Panc1 (cell line): ENCODE results near the gene TMEM117. TPM values are rescaled to one million over a fixed set of nuclear protein-coding genes. Genes with fewer than 3 reads are reported as not detected.

ENCODE experiments used
- ATAC-seq: fragments of 200-7000 bp; cut with Tn5 transposase; 2 replicates; pipeline ENCODE4 v1.9.1; 2020; ENCODE audit warnings: mild to moderate bottlenecking, moderate library complexity
- BruUV-seq: library from RNA; stranded (reverse); fragments of 400-500 nt; replicated peaks from 2 replicates; lab custom pipeline; 2021; lab: Mats Ljungman, UMichigan
- CTCF ChIA-PET: fragments of 300-600 bp; sonication (Branson Sonifier 250); formaldehyde crosslinking; loops from one replicate; lab custom pipeline; 2022; ENCODE audit warnings: antibody characterized with exemption; lab: Charles Lee
- POLR2A ChIA-PET: fragments of 300-600 bp; sonication (Branson Sonifier 250); formaldehyde crosslinking; loops from one replicate; lab custom pipeline; 2022; ENCODE audit warnings: antibody characterized with exemption; lab: Charles Lee
- DNase-seq: peaks from one replicate; pipeline ENCODE4 v3.0.0-alpha.2; 2010; ENCODE audit warnings: low read depth, low spot score
- H3K27ac ChIP-seq: 2 replicates; pipeline ENCODE4 v1.5.1; 2011; ENCODE audit warnings: mild to moderate bottlenecking, low read length, inconsistent platforms
- H3K27me3 ChIP-seq: fragments of 200-500 bp; sonication (Bioruptor generic); 2 replicates; pipeline ENCODE4 v1.6.0; 2014; ENCODE audit warnings: low read length, inconsistent platforms; ENCODE audit not compliant: control insufficient read depth, insufficient read depth
- H3K36me3 ChIP-seq: fragments of 200-500 bp; sonication (Bioruptor generic); 2 replicates; pipeline ENCODE4 v1.5.1; 2014; ENCODE audit warnings: inconsistent platforms, mild to moderate bottlenecking, low read length, moderate library complexity; ENCODE audit not compliant: control insufficient read depth, insufficient read depth
- H3K4me1 ChIP-seq: 2 replicates; pipeline ENCODE4 v1.5.1; 2011; ENCODE audit warnings: inconsistent platforms, mild to moderate bottlenecking, low read length, moderate library complexity; ENCODE audit not compliant: control insufficient read depth, insufficient read depth
- H3K4me3 ChIP-seq, 2 experiments: 2 replicates each; pipeline ENCODE4 v1.5.1; 2011 to 2012; ENCODE audit warnings: low read depth in 2 of 2, low read length in 2 of 2, mild to moderate bottlenecking in 2 of 2, inconsistent platforms in 1 of 2, moderate library complexity in 1 of 2
- H3K9me3 ChIP-seq: fragments of 200-500 bp; sonication (Bioruptor generic); 2 replicates; pipeline ENCODE4 v1.5.1; 2014; ENCODE audit warnings: low read depth, mild to moderate bottlenecking, inconsistent platforms, low read length, moderate library complexity; ENCODE audit not compliant: control insufficient read depth, insufficient read depth
- POLR2AphosphoS5 ChIP-seq: IDR thresholded peaks from 2 replicates; pipeline ENCODE4 v1.6.1; 2012; ENCODE audit warnings: mild to moderate bottlenecking, low read depth, low read length, moderate library complexity
- SIN3A ChIP-seq: IDR thresholded peaks from 2 replicates; pipeline ENCODE4 v1.6.1; 2012; ENCODE audit warnings: low read depth, mild to moderate bottlenecking, low read length, moderate library complexity, borderline replicate concordance; ENCODE audit not compliant: insufficient read depth
- TCF7L2 ChIP-seq: IDR thresholded peaks from 2 replicates; pipeline ENCODE4 v1.6.1; 2011; ENCODE audit warnings: mild to moderate bottlenecking, low read depth, low read length, inconsistent platforms
- in situ Hi-C: cut with HindIII; loops from 2 replicates; pipeline ENCODE4 v1.10.0; 2016; ENCODE audit warnings: low sequenced_read_pairs, low pct_unique_long_range_greater_than_20kb
- intact Hi-C: fragments of 100-400 bp; cut with micrococcal nuclease; formaldehyde crosslinking; loops from one replicate; pipeline ENCODE4 v1.10.0; 2022; ENCODE audit not compliant: unreplicated experiment
- total RNA-seq: library from RNA; stranded (reverse); gene quantifications from one replicate; pipeline ENCODE4 v1.2.1, GENCODE V29; 2021; ENCODE audit not compliant: unreplicated experiment
- TF ChIP-seq, protein P1 (sequence below): fragments of 450-650 bp; IDR thresholded peaks from 2 replicates; pipeline ENCODE4 v1.5.1; 2017; ENCODE audit warnings: mild to moderate bottlenecking
- TF ChIP-seq, protein P2 (sequence below), 2 experiments: IDR thresholded peaks; 2 replicates each; pipeline ENCODE4 v1.6.1; 2011 to 2012; ENCODE audit warnings: low read depth in 2 of 2, control low read depth in 1 of 2, low read length in 1 of 2, mild to moderate bottlenecking in 1 of 2, moderate library complexity in 1 of 2; ENCODE audit not compliant: insufficient read depth in 1 of 2

The TMEM117 gene
- total RNA-seq, 1 experiment from 2014 or later, result 5.5 TPM

DNA sequence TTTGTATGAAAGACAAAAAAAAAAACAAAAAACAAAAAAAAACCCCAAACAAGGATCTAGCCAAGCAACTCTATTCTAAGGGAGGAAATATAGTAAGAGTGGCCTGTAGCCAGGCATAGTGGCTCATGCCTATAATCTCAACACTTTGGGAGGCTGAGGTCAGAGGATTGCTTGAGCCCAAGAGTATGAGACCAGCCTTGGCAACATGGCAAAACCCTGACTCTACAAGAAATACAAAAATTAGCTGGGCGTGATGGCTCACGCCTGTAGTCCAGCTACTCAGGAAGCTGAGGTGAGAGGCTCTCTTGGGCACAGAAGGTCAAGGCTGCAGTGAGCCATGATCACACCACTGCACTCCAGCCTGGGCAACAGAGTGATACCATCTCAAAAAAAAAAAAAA, 47.9 kb downstream of the TMEM117 start:
- in situ Hi-C loops, result loop anchor here (10.0 kb wide), 1 partner anchor 119 kb away; no protein-coding TSS in a partner anchor
- H3K9me3 ChIP-seq, result no peaks in the 10 kb centered on the region
- no peaks in the 10 kb centered on the region for H3K36me3 ChIP-seq
- H3K27ac ChIP-seq, result no peak overlapping the region
- intact Hi-C loops, result loop anchor here (5.0 kb wide), 3 partner anchors 126 to 436 kb away; partner anchors contain the start of genes IRAK4 and PUS7L
- POLR2A ChIA-PET, result no interaction called here
- H3K4me3 ChIP-seq, result no peak overlapping the region
- TF ChIP-seq POLR2AphosphoS5, result no peak
- TF ChIP-seq, protein P1, sequence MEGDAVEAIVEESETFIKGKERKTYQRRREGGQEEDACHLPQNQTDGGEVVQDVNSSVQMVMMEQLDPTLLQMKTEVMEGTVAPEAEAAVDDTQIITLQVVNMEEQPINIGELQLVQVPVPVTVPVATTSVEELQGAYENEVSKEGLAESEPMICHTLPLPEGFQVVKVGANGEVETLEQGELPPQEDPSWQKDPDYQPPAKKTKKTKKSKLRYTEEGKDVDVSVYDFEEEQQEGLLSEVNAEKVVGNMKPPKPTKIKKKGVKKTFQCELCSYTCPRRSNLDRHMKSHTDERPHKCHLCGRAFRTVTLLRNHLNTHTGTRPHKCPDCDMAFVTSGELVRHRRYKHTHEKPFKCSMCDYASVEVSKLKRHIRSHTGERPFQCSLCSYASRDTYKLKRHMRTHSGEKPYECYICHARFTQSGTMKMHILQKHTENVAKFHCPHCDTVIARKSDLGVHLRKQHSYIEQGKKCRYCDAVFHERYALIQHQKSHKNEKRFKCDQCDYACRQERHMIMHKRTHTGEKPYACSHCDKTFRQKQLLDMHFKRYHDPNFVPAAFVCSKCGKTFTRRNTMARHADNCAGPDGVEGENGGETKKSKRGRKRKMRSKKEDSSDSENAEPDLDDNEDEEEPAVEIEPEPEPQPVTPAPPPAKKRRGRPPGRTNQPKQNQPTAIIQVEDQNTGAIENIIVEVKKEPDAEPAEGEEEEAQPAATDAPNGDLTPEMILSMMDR, result no peak
- no peak for TF ChIP-seq TCF7L2
- no peak for TF ChIP-seq SIN3A
- DNase-seq (no peak), ATAC-seq (no peak)
- CTCF ChIA-PET, result interaction anchor here (0.7 kb wide), 1 partner anchor 1132 kb away, joined by 7 read pairs; no protein-coding TSS in a partner anchor
- no peaks in the 10 kb centered on the region for H3K27me3 ChIP-seq
- no peaks in the 10 kb centered on the region; the same call in 1 of the 2 replicates for H3K4me1 ChIP-seq
- BruUV-seq, result no TSS peak

- Histone ChIP-seq H3K4me1 (no peaks in the 10 kb centered on the region; the same call in 1 of the 2 replicates), H3K9me3 (no peaks in the 10 kb centered on the region), H3K27ac (no peak overlapping the region), H3K36me3 (no peaks in the 10 kb centered on the region), H3K4me3 (no peak overlapping the region), H3K27me3 (no peaks in the 10 kb centered on the region)
- ATAC-seq (no peak), DNase-seq (no peak)
- TF ChIP-seq SIN3A (no peak), POLR2AphosphoS5 (no peak), TCF7L2 (no peak)
- TF ChIP-seq, protein P1, result no peak
- TF ChIP-seq, protein P2, sequence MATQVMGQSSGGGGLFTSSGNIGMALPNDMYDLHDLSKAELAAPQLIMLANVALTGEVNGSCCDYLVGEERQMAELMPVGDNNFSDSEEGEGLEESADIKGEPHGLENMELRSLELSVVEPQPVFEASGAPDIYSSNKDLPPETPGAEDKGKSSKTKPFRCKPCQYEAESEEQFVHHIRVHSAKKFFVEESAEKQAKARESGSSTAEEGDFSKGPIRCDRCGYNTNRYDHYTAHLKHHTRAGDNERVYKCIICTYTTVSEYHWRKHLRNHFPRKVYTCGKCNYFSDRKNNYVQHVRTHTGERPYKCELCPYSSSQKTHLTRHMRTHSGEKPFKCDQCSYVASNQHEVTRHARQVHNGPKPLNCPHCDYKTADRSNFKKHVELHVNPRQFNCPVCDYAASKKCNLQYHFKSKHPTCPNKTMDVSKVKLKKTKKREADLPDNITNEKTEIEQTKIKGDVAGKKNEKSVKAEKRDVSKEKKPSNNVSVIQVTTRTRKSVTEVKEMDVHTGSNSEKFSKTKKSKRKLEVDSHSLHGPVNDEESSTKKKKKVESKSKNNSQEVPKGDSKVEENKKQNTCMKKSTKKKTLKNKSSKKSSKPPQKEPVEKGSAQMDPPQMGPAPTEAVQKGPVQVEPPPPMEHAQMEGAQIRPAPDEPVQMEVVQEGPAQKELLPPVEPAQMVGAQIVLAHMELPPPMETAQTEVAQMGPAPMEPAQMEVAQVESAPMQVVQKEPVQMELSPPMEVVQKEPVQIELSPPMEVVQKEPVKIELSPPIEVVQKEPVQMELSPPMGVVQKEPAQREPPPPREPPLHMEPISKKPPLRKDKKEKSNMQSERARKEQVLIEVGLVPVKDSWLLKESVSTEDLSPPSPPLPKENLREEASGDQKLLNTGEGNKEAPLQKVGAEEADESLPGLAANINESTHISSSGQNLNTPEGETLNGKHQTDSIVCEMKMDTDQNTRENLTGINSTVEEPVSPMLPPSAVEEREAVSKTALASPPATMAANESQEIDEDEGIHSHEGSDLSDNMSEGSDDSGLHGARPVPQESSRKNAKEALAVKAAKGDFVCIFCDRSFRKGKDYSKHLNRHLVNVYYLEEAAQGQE (IDR thresholded peaks at IDR 0.05; ENCODE audit: insufficient read depth in 1 of 2, low read depth in 2 of 2, low read length in 1 of 2), result no peak
- intact Hi-C loops, result loop anchor here (5.0 kb wide), 3 partner anchors 128 to 438 kb away; partner anchors contain the start of genes IRAK4 and PUS7L
- ChIA-PET POLR2A (no interaction called here), CTCF (interaction anchor here (0.5 to 0.7 kb wide), 2 partner anchors 87 to 170 kb away, joined by 4 to 7 read pairs; no protein-coding TSS in a partner anchor)
- in situ Hi-C loops, result loop anchor here (10.0 kb wide), 1 partner anchor 120 kb away; no protein-coding TSS in a partner anchor
- BruUV-seq, result no TSS peak
Measured at GRCh38 chr12:43884683-43885410, 49.0 kb downstream of the TMEM117 start.
